Fibroblast of lung (primary cell): ENCODE data around the gene MCTP1.

Experiments
- CTCF ChIP-seq, 2 donors: IDR thresholded peaks in 1 of 2; conservative IDR thresholded peaks in 1 of 2; 1 replicate in 1 of 2; 2 replicates in 1 of 2; pipeline ENCODE4 v1.5.1; 2011 to 2012; ENCODE audit warnings: low read length in 2 of 2, control low read depth in 1 of 2, inconsistent platforms in 1 of 2, low read depth in 1 of 2, mild to moderate bottlenecking in 1 of 2
- EZH2 ChIP-seq: IDR thresholded peaks from 2 replicates; pipeline ENCODE4 v1.5.1; 2012; ENCODE audit warnings: low read length, control low read depth, mild to moderate bottlenecking; ENCODE audit errors: missing control alignments

GRCh38 chr5:94968507-94969095, 316.3 kb downstream of the MCTP1 start:
- peak; percentile 61 to 67 for TF ChIP-seq CTCF (conservative IDR thresholded peaks at IDR 0.05 in 1 of 2, IDR thresholded peaks at IDR 0.05 in 1 of 2; ENCODE audit: low read depth in 1 of 2, low read length in 2 of 2)
- TF ChIP-seq EZH2: no peak
